Measurements from ENCODE around the gene JOSD2. TPM values are rescaled to one million over a fixed set of nuclear protein-coding genes. Genes with fewer than 3 reads are reported as not detected.

The JOSD2 gene
- total RNA-seq, 1 experiment from 2014 or later, result 26.2 TPM

Other genes with a start within 250 kb of the JOSD2 start
- 0.06 and 0.15 TPM in 2 replicates for gene KCNC3, start 181.8 kb downstream of the JOSD2 start, total RNA-seq (2014; rRNA removed; shearing (Covaris generic))
- gene NAPSA, start 145.6 kb downstream of the JOSD2 start, total RNA-seq (2014; rRNA removed; shearing (Covaris generic)), result not detected in 2 replicates
- 61.1 and 77.3 TPM in 2 replicates for gene NR1H2, start 134.7 kb downstream of the JOSD2 start, total RNA-seq (2014; rRNA removed; shearing (Covaris generic))
- gene POLD1, start 126.8 kb downstream of the JOSD2 start, total RNA-seq (2014; rRNA removed; shearing (Covaris generic)), result 84.5 and 99.5 TPM in 2 replicates
- not detected in 2 replicates for gene SPIB, start 92.3 kb downstream of the JOSD2 start, total RNA-seq (2014; rRNA removed; shearing (Covaris generic))
- gene MYBPC2, start 78.3 kb downstream of the JOSD2 start, total RNA-seq (2014; rRNA removed; shearing (Covaris generic)), result not detected in 2 replicates
- gene EMC10, start 34.7 kb downstream of the JOSD2 start, total RNA-seq (2014; rRNA removed; shearing (Covaris generic)), result 98.2 and 135 TPM in 2 replicates
- 0.46 and 0.95 TPM in 2 replicates for gene GARIN5A, start 34.3 kb downstream of the JOSD2 start, total RNA-seq (2014; rRNA removed; shearing (Covaris generic))
- gene ASPDH, start 2.7 kb upstream of the JOSD2 start, total RNA-seq (2014; rRNA removed; shearing (Covaris generic)), result not detected in 2 replicates
- gene LRRC4B, start 57.2 kb upstream of the JOSD2 start, total RNA-seq (2014; rRNA removed; shearing (Covaris generic)), result 1.8 and 5.6 TPM in 2 replicates
- gene SYT3, start 128.7 kb upstream of the JOSD2 start, total RNA-seq (2014; rRNA removed; shearing (Covaris generic)), result 0.36 and 1.4 TPM in 2 replicates
- 9.2 TPM in 1 of 2 replicates, not detected in the other for gene C19orf81, start 138.3 kb upstream of the JOSD2 start, total RNA-seq (2014; rRNA removed; shearing (Covaris generic))
- gene SHANK1, start 208.6 kb upstream of the JOSD2 start, total RNA-seq (2014; rRNA removed; shearing (Covaris generic)), result 0.17 and 2.4 TPM in 2 replicates
- 47.6 and 56.9 TPM in 2 replicates for gene CLEC11A, start 212.2 kb upstream of the JOSD2 start, total RNA-seq (2014; rRNA removed; shearing (Covaris generic))